ENCODE measurements around the gene METTL23. TPM values are rescaled to one million over a fixed set of nuclear protein-coding genes. Genes with fewer than 3 reads are reported as not detected.
A peak's percentile ranks its signal among the peaks of the same experiment; 100 is the strongest.

The METTL23 gene
- total and polyA plus RNA-seq, 8 donors: 14.4 to 34.1 (median 21.8) TPM

GRCh38 chr17:76733618-76733957 is 6.9 kb downstream of the METTL23 start:
- FAIRE-seq: no peak
- Histone ChIP-seq H3K36me3 (peaks cover 0 to 40% (median 10%) of the 10 kb centered on the region in 3 donors), H3K4me3 (peak overlapping the region in 1 of 4 donors; percentile 93), H3K27ac (no peak overlapping the region), H3K4me1 (peaks cover 16 to 31% (median 29%) of the 10 kb centered on the region in 3 donors), H3K27me3 (no peaks in the 10 kb centered on the region), H3K9me3 (no peaks in the 10 kb centered on the region)
- ATAC-seq: no peak
- intact Hi-C loops (cut with DNase I): no loop called here
- no peak for TF ChIP-seq CTCF (IDR thresholded peaks at IDR 0.05)
- WGBS, 2 donors: 65 to 82% methylated on average over 1 of the region's 1 CpG
- DNase-seq: no peak

GRCh38 chr17:76734080-76734840 is 7.6 kb downstream of the METTL23 start:
- Histone ChIP-seq H3K4me1 (peaks cover 23 to 31% (median 29%) of the 10 kb centered on the region in 3 donors), H3K4me3 (peak overlapping the region in 3 of 4 donors; percentile 91 to 98 (median 93)), H3K9me3 (no peaks in the 10 kb centered on the region), H3K36me3 (peaks cover 0 to 40% (median 10%) of the 10 kb centered on the region in 3 donors), H3K27ac (peak overlapping the region in 2 of 4 donors; percentile 97 to 99), H3K27me3 (no peaks in the 10 kb centered on the region)
- DNase-seq (no peak), ATAC-seq (no peak), FAIRE-seq (no peak)
- 17 to 18% methylated on average over 8 of the region's 8 CpGs for WGBS, 2 donors
- intact Hi-C loops (cut with DNase I): no loop called here
- no peak for TF ChIP-seq CTCF (IDR thresholded peaks at IDR 0.05)

GRCh38 chr17:76735006-76735405 is 8.4 kb downstream of the METTL23 start:
- TF ChIP-seq CTCF (IDR thresholded peaks at IDR 0.05): no peak
- peaks cover 0 to 40% (median 10%) of the 10 kb centered on the region in 3 donors for H3K36me3 ChIP-seq
- peak overlapping the region in 3 of 4 donors; percentile 91 to 98 (median 93) for H3K4me3 ChIP-seq
- no peak for ATAC-seq
- WGBS, 2 donors: 3 to 9% methylated on average over 5 of the region's 5 CpGs
- H3K27ac ChIP-seq: peak overlapping the region in 2 of 4 donors; percentile 97 to 99
- H3K9me3 ChIP-seq: no peaks in the 10 kb centered on the region
- FAIRE-seq: no peak
- intact Hi-C loops (cut with DNase I): no loop called here
- no peak for DNase-seq
- peaks cover 23 to 31% (median 29%) of the 10 kb centered on the region in 3 donors for H3K4me1 ChIP-seq
- no peaks in the 10 kb centered on the region for H3K27me3 ChIP-seq

- Histone ChIP-seq H3K36me3 (peaks cover 0 to 40% (median 10%) of the 10 kb centered on the region in 3 donors), H3K4me3 (peak overlapping the region; percentile 91 to 98 (median 94)), H3K27me3 (no peaks in the 10 kb centered on the region), H3K4me1 (peaks cover 23 to 31% (median 29%) of the 10 kb centered on the region in 3 donors), H3K27ac (peak overlapping the region; percentile 95 to 99 (median 97)), H3K9me3 (no peaks in the 10 kb centered on the region)
- FAIRE-seq (no peak), DNase-seq (no peak), ATAC-seq (no peak)
- WGBS, 2 donors: 1% methylated on average over 20 of the region's 20 CpGs
- intact Hi-C loops (cut with DNase I): no loop called here
- TF ChIP-seq CTCF (IDR thresholded peaks at IDR 0.05): no peak
Measured at GRCh38 chr17:76735586-76736348, 9.1 kb downstream of the METTL23 start.

Data from pancreas (tissue), 10 donors.